Breast epithelium (tissue), 4 donors: Measurements from ENCODE around the gene COL25A1. TPM values are rescaled to one million over a fixed set of nuclear protein-coding genes. Genes with fewer than 3 reads are reported as not detected.

Experiments used
- DNase-seq, 2 donors: peaks; one replicate each; pipeline ENCODE4 v3.0.0-alpha.2; 2019; ENCODE audit warnings: low spot score in 2 of 2
- H3K27ac ChIP-seq, 2 donors: fragments of 200-600 bp; sonication (generic) in 1 of 2; one replicate each; pipeline ENCODE4 v1.5.1; 2016 to 2019; ENCODE audit warnings: mild to moderate bottlenecking in 1 of 2
- H3K27me3 ChIP-seq, 2 donors: fragments of 200-600 bp; sonication (generic) in 1 of 2; one replicate each; pipeline versions ENCODE4 v1.5.1 to v1.6.0; 2017 to 2019; ENCODE audit warnings: control low read depth in 1 of 2, mild to moderate bottlenecking in 1 of 2
- H3K36me3 ChIP-seq: fragments of 200-600 bp; one replicate; pipeline ENCODE4 v1.5.1; 2019
- H3K4me1 ChIP-seq, 2 donors: fragments of 200-600 bp; sonication (generic); one replicate each; pipeline ENCODE4 v1.5.1; 2016 to 2019; ENCODE audit warnings: control low read depth in 1 of 2
- H3K4me3 ChIP-seq, 3 donors: fragments of 200-600 bp; sonication (generic); 1 replicate in 2 of 3; 2 replicates in 1 of 3; pipeline ENCODE4 v1.5.1; 2016 to 2019; ENCODE audit warnings: mild to moderate bottlenecking in 3 of 3, moderate library complexity in 2 of 3
- H3K9me3 ChIP-seq, 2 donors: fragments of 200-600 bp; sonication (generic) in 1 of 2; one replicate each; pipeline ENCODE4 v1.5.1; 2016 to 2019; ENCODE audit warnings: control low read depth in 1 of 2
- POLR2A ChIP-seq: fragments of 450-650 bp; IDR thresholded peaks from one replicate; pipeline ENCODE4 v1.6.1; 2016; ENCODE audit warnings: antibody characterized with exemption, mild to moderate bottlenecking, moderate library complexity
- POLR2AphosphoS5 ChIP-seq, 3 donors: sonication (generic); formaldehyde crosslinking; IDR thresholded peaks; one replicate each; pipeline ENCODE4 v1.6.1; 2017; ENCODE audit warnings: antibody characterized with exemption in 3 of 3
- intact Hi-C: fragments of 100-400 bp; cut with DNase I; formaldehyde crosslinking; loops from one replicate; pipeline ENCODE4 v1.15.1; 2023; ENCODE audit warnings: low total_unique reads
- total RNA-seq, 3 donors: library from RNA; depleted of rRNA; stranded (reverse); fragments of >200 nt; gene quantifications; one replicate each; pipeline ENCODE4 v1.1.0, GENCODE V29; 2016
- TF ChIP-seq, protein P1 (sequence below), 3 donors: fragments of 450-650 bp; IDR thresholded peaks; one replicate each; pipeline ENCODE4 v1.5.1; 2016 to 2017; ENCODE audit warnings: antibody characterized with exemption in 3 of 3, mild to moderate bottlenecking in 3 of 3, moderate library complexity in 3 of 3

The COL25A1 gene
- total RNA-seq, 3 donors from 2014 or later, result 2.6 to 11.0 (median 2.8) TPM

DNA sequence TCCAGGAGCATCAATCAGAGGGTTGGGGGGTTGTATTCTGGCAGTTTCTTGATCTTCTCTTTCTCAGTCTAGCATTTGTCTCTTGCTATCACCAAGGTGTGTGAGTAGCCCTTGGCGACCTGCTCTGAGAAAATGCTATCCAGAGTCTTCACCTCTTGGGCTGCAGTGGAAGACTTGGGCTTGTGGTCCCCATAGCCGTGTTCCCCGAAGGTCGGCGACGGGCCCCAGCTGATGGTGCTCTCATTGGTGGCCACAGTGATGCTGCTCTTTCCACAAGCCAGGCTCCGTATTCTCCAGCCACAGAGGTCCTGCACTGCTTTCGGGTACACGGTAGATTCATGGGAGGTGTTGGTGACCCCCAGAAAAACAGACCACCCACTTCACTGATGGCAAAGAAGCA lies 513.7 kb downstream of the COL25A1 start:
- intact Hi-C loops, result no loop called here
- H3K4me1 ChIP-seq, result no peaks in the 10 kb centered on the region
- H3K9me3 ChIP-seq, result no peaks in the 10 kb centered on the region
- no peak overlapping the region for H3K27ac ChIP-seq
- no peak for DNase-seq
- H3K4me3 ChIP-seq, result no peak overlapping the region
- TF ChIP-seq POLR2AphosphoS5 (IDR thresholded peaks at IDR 0.05), result no peak
- no peak for TF ChIP-seq POLR2A
- TF ChIP-seq, protein P1, sequence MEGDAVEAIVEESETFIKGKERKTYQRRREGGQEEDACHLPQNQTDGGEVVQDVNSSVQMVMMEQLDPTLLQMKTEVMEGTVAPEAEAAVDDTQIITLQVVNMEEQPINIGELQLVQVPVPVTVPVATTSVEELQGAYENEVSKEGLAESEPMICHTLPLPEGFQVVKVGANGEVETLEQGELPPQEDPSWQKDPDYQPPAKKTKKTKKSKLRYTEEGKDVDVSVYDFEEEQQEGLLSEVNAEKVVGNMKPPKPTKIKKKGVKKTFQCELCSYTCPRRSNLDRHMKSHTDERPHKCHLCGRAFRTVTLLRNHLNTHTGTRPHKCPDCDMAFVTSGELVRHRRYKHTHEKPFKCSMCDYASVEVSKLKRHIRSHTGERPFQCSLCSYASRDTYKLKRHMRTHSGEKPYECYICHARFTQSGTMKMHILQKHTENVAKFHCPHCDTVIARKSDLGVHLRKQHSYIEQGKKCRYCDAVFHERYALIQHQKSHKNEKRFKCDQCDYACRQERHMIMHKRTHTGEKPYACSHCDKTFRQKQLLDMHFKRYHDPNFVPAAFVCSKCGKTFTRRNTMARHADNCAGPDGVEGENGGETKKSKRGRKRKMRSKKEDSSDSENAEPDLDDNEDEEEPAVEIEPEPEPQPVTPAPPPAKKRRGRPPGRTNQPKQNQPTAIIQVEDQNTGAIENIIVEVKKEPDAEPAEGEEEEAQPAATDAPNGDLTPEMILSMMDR (IDR thresholded peaks at IDR 0.05), result no peak
- no peaks in the 10 kb centered on the region for H3K36me3 ChIP-seq
- H3K27me3 ChIP-seq, result no peaks in the 10 kb centered on the region

DNA sequence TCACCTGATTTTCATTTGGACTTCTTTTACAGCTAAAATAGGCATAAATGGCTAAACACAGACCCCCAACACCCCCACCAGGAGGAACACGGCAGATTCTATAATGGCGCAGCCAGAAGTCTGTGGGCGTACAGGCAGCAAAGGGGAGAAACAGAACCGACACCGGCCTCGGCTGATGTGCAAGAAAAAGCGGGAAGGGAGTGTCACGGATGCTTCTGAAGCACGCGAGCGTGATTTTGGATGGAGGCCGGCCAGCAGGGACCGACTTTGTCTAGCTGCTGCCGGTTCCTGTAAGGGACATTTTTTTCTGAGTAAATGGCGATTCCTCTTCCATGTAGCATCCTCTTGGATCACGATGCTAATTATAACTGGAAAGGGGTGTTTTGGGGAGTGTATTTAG lies 514.7 kb downstream of the COL25A1 start:
- Histone ChIP-seq H3K9me3 (no peaks in the 10 kb centered on the region), H3K4me1 (no peaks in the 10 kb centered on the region), H3K27me3 (no peaks in the 10 kb centered on the region), H3K36me3 (no peaks in the 10 kb centered on the region), H3K27ac (no peak overlapping the region), H3K4me3 (no peak overlapping the region)
- TF ChIP-seq, protein P1 (IDR thresholded peaks at IDR 0.05), result no peak
- TF ChIP-seq POLR2A, result no peak
- no peak for TF ChIP-seq POLR2AphosphoS5 (IDR thresholded peaks at IDR 0.05)
- intact Hi-C loops, result no loop called here
- DNase-seq, result no peak

GRCh38 chr4:108787106-108787505 lies 515.4 kb downstream of the COL25A1 start:
- Histone ChIP-seq H3K27ac (no peak overlapping the region), H3K36me3 (no peaks in the 10 kb centered on the region), H3K4me3 (no peak overlapping the region), H3K4me1 (no peaks in the 10 kb centered on the region), H3K9me3 (no peaks in the 10 kb centered on the region), H3K27me3 (no peaks in the 10 kb centered on the region)
- TF ChIP-seq, protein P1 (IDR thresholded peaks at IDR 0.05), result no peak
- TF ChIP-seq POLR2A, result no peak
- TF ChIP-seq POLR2AphosphoS5 (IDR thresholded peaks at IDR 0.05), result no peak
- intact Hi-C loops, result no loop called here
- no peak for DNase-seq

- Histone ChIP-seq H3K27ac (no peak overlapping the region), H3K9me3 (no peaks in the 10 kb centered on the region), H3K4me1 (no peaks in the 10 kb centered on the region), H3K36me3 (no peaks in the 10 kb centered on the region), H3K27me3 (no peaks in the 10 kb centered on the region), H3K4me3 (no peak overlapping the region)
- intact Hi-C loops, result no loop called here
- TF ChIP-seq POLR2A, result no peak
- TF ChIP-seq POLR2AphosphoS5 (IDR thresholded peaks at IDR 0.05), result no peak
- TF ChIP-seq, protein P1 (IDR thresholded peaks at IDR 0.05), result no peak
- DNase-seq, result no peak
These were observed 516.1 kb downstream of the COL25A1 start for GRCh38 chr4:108786351-108786750.

GRCh38 chr4:108783665-108784463 lies 518.6 kb downstream of the COL25A1 start:
- intact Hi-C loops, result no loop called here
- no peaks in the 10 kb centered on the region for H3K4me1 ChIP-seq
- H3K27me3 ChIP-seq, result no peaks in the 10 kb centered on the region
- H3K9me3 ChIP-seq, result no peaks in the 10 kb centered on the region
- no peaks in the 10 kb centered on the region for H3K36me3 ChIP-seq
- H3K27ac ChIP-seq, result no peak overlapping the region
- TF ChIP-seq POLR2AphosphoS5 (IDR thresholded peaks at IDR 0.05) (no peak), POLR2A (no peak)
- TF ChIP-seq, protein P1 (IDR thresholded peaks at IDR 0.05), result no peak
- no peak overlapping the region for H3K4me3 ChIP-seq
- no peak for DNase-seq
